HCT116 (cell line): ENCODE results near the gene EBPL. TPM values are rescaled to one million over a fixed set of nuclear protein-coding genes. Genes with fewer than 3 reads are reported as not detected.

Experiments used
- ATAC-seq: fragments of 200-7000 bp; cut with Tn5 transposase; 2 replicates; pipeline ENCODE4 v1.9.1; 2020; ENCODE audit warnings: mild to moderate bottlenecking, moderate library complexity
- BruUV-seq: library from RNA; stranded (reverse); fragments of 400-500 nt; replicated peaks from 2 replicates; lab custom pipeline; 2021; lab: Mats Ljungman, UMichigan
- CTCF ChIA-PET: fragments of 300-600 bp; sonication (Branson Sonifier 250); formaldehyde crosslinking; loops from one replicate; lab custom pipeline; 2021; ENCODE audit warnings: antibody characterized with exemption; lab: Charles Lee
- POLR2A ChIA-PET: fragments of 300-600, 350-600 bp; sonication (Branson Sonifier 250); formaldehyde crosslinking; loops from one replicate; lab custom pipeline; 2021; ENCODE audit warnings: antibody characterized with exemption; lab: Charles Lee
- RAD21 ChIA-PET, 2 experiments: fragments of 300-600 bp; sonication (Branson Sonifier 250); formaldehyde crosslinking; loops; one replicate each; lab custom pipeline; 2023; ENCODE audit warnings: low total read pairs in 2 of 2; ENCODE audit not compliant: uncharacterized antibody in 2 of 2, unreplicated experiment in 2 of 2, low non-redundant PET in 1 of 2; lab: Charles Lee
- DNase-seq: peaks from one replicate; pipeline ENCODE4 v3.0.0-alpha.2; 2010; ENCODE audit warnings: low read depth, low spot score
- H2AFZ ChIP-seq: fragments of 200-600 bp; shearing (Covaris generic), sonication (generic); 2 replicates; pipeline ENCODE4 v1.6.1; 2017; ENCODE audit warnings: low read depth, mixed run types, mixed read lengths, antibody characterized with exemption, low read length; ENCODE audit not compliant: poor library complexity, severe bottlenecking
- H3K27ac ChIP-seq: 2 replicates; pipeline ENCODE4 v1.5.1; 2012; ENCODE audit warnings: low read depth, low read length
- H3K27me3 ChIP-seq: fragments of 200-600 bp; sonication (generic); 2 replicates; pipeline ENCODE4 v1.6.1; 2016; ENCODE audit warnings: mixed run types, low read length, mixed read lengths; ENCODE audit not compliant: insufficient read depth
- H3K36me3 ChIP-seq, 2 experiments: fragments of 200-500 bp in 1 of 2; fragments of 200-600 bp in 1 of 2; sonication (Bioruptor generic) in 1 of 2; sonication (generic) in 1 of 2; 2 replicates each; pipeline versions ENCODE4 v1.5.1 to v1.6.1; 2014 to 2016; ENCODE audit warnings: low read length in 2 of 2, inconsistent platforms in 1 of 2, mixed read lengths in 1 of 2, mixed run types in 1 of 2; ENCODE audit not compliant: insufficient read depth in 2 of 2, control insufficient read depth in 1 of 2
- H3K4me1 ChIP-seq, 2 experiments: fragments of 200-600 bp in 1 of 2; sonication (generic) in 1 of 2; 2 replicates each; pipeline versions ENCODE4 v1.5.1 to v1.6.1; 2012 to 2017; ENCODE audit warnings: low read length in 2 of 2, inconsistent platforms in 1 of 2, mild to moderate bottlenecking in 1 of 2, mixed read lengths in 1 of 2, mixed run types in 1 of 2, moderate library complexity in 1 of 2; ENCODE audit not compliant: insufficient read depth in 2 of 2, control insufficient read depth in 1 of 2
- H3K4me2 ChIP-seq: fragments of 200-600 bp; sonication (generic); 2 replicates; pipeline ENCODE4 v1.6.1; 2017; ENCODE audit warnings: mixed run types, low read length, mixed read lengths
- H3K4me3 ChIP-seq, 2 experiments: fragments of 200-600 bp in 1 of 2; sonication (generic) in 1 of 2; replicated peaks in 1 of 2; 2 replicates each; pipeline ENCODE4 v1.5.1; 2011 to 2016; ENCODE audit warnings: low read length in 2 of 2, control low read depth in 1 of 2, low read depth in 1 of 2, mild to moderate bottlenecking in 1 of 2, mixed read lengths in 1 of 2, mixed run types in 1 of 2
- H3K79me2 ChIP-seq: fragments of 200-600 bp; sonication (generic); 2 replicates; pipeline ENCODE4 v1.6.1; 2017; ENCODE audit warnings: mild to moderate bottlenecking, mixed run types, low read length, moderate library complexity, mixed read lengths; ENCODE audit not compliant: insufficient read depth
- H3K9ac ChIP-seq: fragments of 200-600 bp; sonication (generic); 2 replicates; pipeline ENCODE4 v1.6.1; 2016; ENCODE audit warnings: low read length, mixed read lengths
- H3K9me2 ChIP-seq: fragments of 200-600 bp; sonication (generic), shearing (Covaris generic); 2 replicates; pipeline ENCODE4 v1.6.1; 2017; ENCODE audit warnings: mixed run types, mild to moderate bottlenecking, moderate library complexity; ENCODE audit not compliant: insufficient read depth
- H3K9me3 ChIP-seq, 2 experiments: fragments of 200-500 bp in 1 of 2; fragments of 200-600 bp in 1 of 2; sonication (Bioruptor generic) in 1 of 2; sonication (generic) in 1 of 2; 2 replicates each; pipeline ENCODE4 v1.6.1; 2014 to 2017; ENCODE audit warnings: low read length in 2 of 2, mixed read lengths in 2 of 2, inconsistent platforms in 1 of 2, low read depth in 1 of 2, mild to moderate bottlenecking in 1 of 2, mixed run types in 1 of 2, moderate library complexity in 1 of 2; ENCODE audit not compliant: control insufficient read depth in 1 of 2, insufficient read depth in 1 of 2
- H4K20me1 ChIP-seq: fragments of 200-600 bp; sonication (generic), shearing (Covaris generic); 2 replicates; pipeline ENCODE4 v1.6.1; 2017; ENCODE audit warnings: mixed run types, mild to moderate bottlenecking, moderate library complexity; ENCODE audit not compliant: insufficient read depth
- ATF3 ChIP-seq: IDR thresholded peaks from 2 replicates; pipeline ENCODE4 v1.6.1; 2012
- CEBPB ChIP-seq: IDR thresholded peaks from 2 replicates; pipeline ENCODE4 v1.6.1; 2012; ENCODE audit warnings: low read depth
- ELF1 ChIP-seq: IDR thresholded peaks from 2 replicates; pipeline ENCODE4 v1.6.1; 2012; ENCODE audit warnings: low read depth, borderline replicate concordance
- EZH2 ChIP-seq: fragments of 200-600 bp; sonication (generic); IDR thresholded peaks from 2 replicates; pipeline ENCODE4 v1.6.1; 2017; ENCODE audit warnings: antibody characterized with exemption, mixed run types
- FOSL1 ChIP-seq: IDR thresholded peaks from 2 replicates; pipeline ENCODE4 v1.6.1; 2012; ENCODE audit warnings: low read depth
- MAX ChIP-seq: IDR thresholded peaks from 2 replicates; pipeline ENCODE4 v1.6.1; 2012
- POLR2AphosphoS5 ChIP-seq: IDR thresholded peaks from 2 replicates; pipeline ENCODE4 v1.6.1; 2011; ENCODE audit warnings: mild to moderate bottlenecking, low read depth, low read length, moderate library complexity
- REST ChIP-seq: IDR thresholded peaks from 2 replicates; pipeline ENCODE4 v1.6.1; 2012; ENCODE audit warnings: low read depth
- SIN3A ChIP-seq: IDR thresholded peaks from 2 replicates; pipeline ENCODE4 v1.6.1; 2012; ENCODE audit warnings: low read depth
- SP1 ChIP-seq: IDR thresholded peaks from 2 replicates; pipeline ENCODE4 v1.6.1; 2012; ENCODE audit warnings: low read depth
- SRF ChIP-seq: IDR thresholded peaks from 2 replicates; pipeline ENCODE4 v1.6.1; 2012; ENCODE audit warnings: low read depth
- TCF7L2 ChIP-seq: IDR thresholded peaks from 2 replicates; pipeline ENCODE4 v1.7.0; 2011; ENCODE audit warnings: borderline replicate concordance, inconsistent platforms; ENCODE audit not compliant: insufficient read depth, insufficient read length; ENCODE audit errors: extremely low read depth
- YY1 ChIP-seq: IDR thresholded peaks from 2 replicates; pipeline ENCODE4 v1.6.1; 2011; ENCODE audit warnings: low read length, low read depth, moderate library complexity, mild to moderate bottlenecking; ENCODE audit not compliant: insufficient replicate concordance; ENCODE audit errors: extremely low read depth
- ZNF274 ChIP-seq: fragments of 200-500 bp; sonication (Bioruptor generic); IDR thresholded peaks from 2 replicates; pipeline ENCODE4 v1.6.1; 2014; ENCODE audit warnings: mild to moderate bottlenecking, low read depth, low read length, inconsistent platforms
- intact Hi-C: fragments of 100-400 bp; cut with micrococcal nuclease; formaldehyde crosslinking; loops from 2 replicates; pipeline ENCODE4 v1.10.0; 2022
- total RNA-seq: library from RNA; stranded (reverse); gene quantifications from one replicate; pipeline ENCODE4 v1.2.1, GENCODE V29; 2021; ENCODE audit not compliant: unreplicated experiment

EBPL gene
- total RNA-seq, 1 experiment from 2014 or later, result 73.2 TPM

- Histone ChIP-seq H2AFZ (no peak overlapping the region), H3K9me2 (no peaks in the 10 kb centered on the region), H3K36me3 (no peaks in the 10 kb centered on the region), H4K20me1 (no peaks in the 10 kb centered on the region), H3K4me3 (no peak overlapping the region), H3K4me1 (peaks cover 6 to 19% of the 10 kb centered on the region in 2 experiments; a peak in 3 of 4 replicates), H3K27ac (no peak overlapping the region), H3K4me2 (no peak overlapping the region), H3K79me2 (peaks cover 23% of the 10 kb centered on the region), H3K9ac (no peak overlapping the region), H3K9me3 (no peaks in the 10 kb centered on the region), H3K27me3 (no peaks in the 10 kb centered on the region)
- ATAC-seq (no peak), DNase-seq (no peak)
- ChIA-PET RAD21 (no interaction called here), CTCF (no interaction called here), POLR2A (no interaction called here)
- BruUV-seq, result no TSS peak
- intact Hi-C loops, result loop anchor here (10.0 kb wide), 1 partner anchor 241 kb away; the partner anchor contains the start of gene SPRYD7
- TF ChIP-seq MAX (no peak), ZNF274 (no peak), TCF7L2 (no peak), POLR2AphosphoS5 (no peak), SIN3A (no peak), EZH2 (no peak), CEBPB (no peak), ELF1 (no peak), YY1 (no peak), ATF3 (no peak), REST (no peak), SP1 (no peak), SRF (no peak), FOSL1 (no peak)
Measured at GRCh38 chr13:49693877-49694276, 2.6 kb upstream of the EBPL start.
